Left renal cortex interstitium (tissue), 4 donors: ENCODE measurements around the gene TTC28. TPM values are rescaled to one million over a fixed set of nuclear protein-coding genes. Genes with fewer than 3 reads are reported as not detected.

Experiments used
- DNase-seq, 4 donors: peaks; one replicate each; pipeline ENCODE4 v3.0.0-alpha.2; 2013; ENCODE audit warnings: low read depth in 4 of 4, low spot score in 2 of 4, missing footprints in 1 of 4
- polyA plus RNA-seq, 4 donors: library from polyadenylated mRNA; unstranded; fragments of 120-200 nt; gene quantifications; one replicate each; pipeline ENCODE4 v1.2.1, GENCODE V29; 2013; ENCODE audit not compliant: insufficient read length in 4 of 4

The TTC28 gene
- polyA plus RNA-seq, 4 donors = 26.0 to 49.6 (median 35.9) TPM

GRCh38 chr22:28018461-28018927, 661.1 kb downstream of the TTC28 start:
- no peak for DNase-seq

- DNase-seq = no peak
Observed at GRCh38 chr22:28017859-28018258, 661.8 kb downstream of the TTC28 start.

- DNase-seq = no peak
Observed at GRCh38 chr22:28017558-28017820, 662.2 kb downstream of the TTC28 start.

GRCh38 chr22:28016781-28017557, 662.7 kb downstream of the TTC28 start:
- no peak for DNase-seq

- DNase-seq = no peak
Observed at GRCh38 chr22:28015676-28016601, 663.7 kb downstream of the TTC28 start.

GRCh38 chr22:28015046-28015425, 664.6 kb downstream of the TTC28 start:
- DNase-seq = no peak

GRCh38 chr22:28014211-28015045, 665.2 kb downstream of the TTC28 start:
- no peak for DNase-seq

GRCh38 chr22:28013611-28014010, 666.0 kb downstream of the TTC28 start:
- DNase-seq = no peak

GRCh38 chr22:28012832-28013460, 666.7 kb downstream of the TTC28 start:
- no peak for DNase-seq

- DNase-seq = no peak
Observed at GRCh38 chr22:28009272-28009827, 670.3 kb downstream of the TTC28 start.

GRCh38 chr22:28008649-28009048, 671.0 kb downstream of the TTC28 start:
- DNase-seq = no peak

GRCh38 chr22:28008056-28008455, 671.6 kb downstream of the TTC28 start:
- DNase-seq = no peak

GRCh38 chr22:28006271-28006670, 673.4 kb downstream of the TTC28 start:
- no peak for DNase-seq

GRCh38 chr22:28005513-28005912, 674.1 kb downstream of the TTC28 start:
- no peak for DNase-seq

GRCh38 chr22:28004021-28004420, 675.6 kb downstream of the TTC28 start:
- no peak for DNase-seq

GRCh38 chr22:28002863-28003565, 676.6 kb downstream of the TTC28 start:
- DNase-seq = no peak

GRCh38 chr22:28002181-28002700, 677.4 kb downstream of the TTC28 start:
- no peak for DNase-seq

GRCh38 chr22:28001171-28001835, 678.3 kb downstream of the TTC28 start:
- DNase-seq = no peak

GRCh38 chr22:28000361-28000760, 679.3 kb downstream of the TTC28 start:
- DNase-seq = no peak
